IMR-90 (cell line): ENCODE results near the gene STRADA. TPM values are rescaled to one million over a fixed set of nuclear protein-coding genes. Genes with fewer than 3 reads are reported as not detected.

ENCODE experiments used
- ATAC-seq: fragments of 200-7000 bp; cut with Tn5 transposase; 2 replicates; pipeline ENCODE4 v1.9.1; 2020; ENCODE audit warnings: low read depth, mild to moderate bottlenecking, moderate library complexity
- BruUV-seq: library from RNA; stranded (reverse); fragments of 400-500 nt; replicated peaks from 2 replicates; lab custom pipeline; 2021; lab: Mats Ljungman, UMichigan
- CTCF ChIA-PET: fragments of 300-600 bp; formaldehyde crosslinking; extraction: SDS; loops from one replicate; lab custom pipeline; 2021; ENCODE audit warnings: antibody characterized with exemption; lab: Yijun Ruan, JAX
- POLR2A ChIA-PET: fragments of 300-600 bp; sonication (Branson Sonifier 250); formaldehyde crosslinking; loops from one replicate; lab custom pipeline; 2022; ENCODE audit warnings: antibody characterized with exemption; ENCODE audit not compliant: unreplicated experiment; lab: Charles Lee
- DNase-seq: peaks from one replicate; pipeline ENCODE4 v3.0.0; 2013
- H2AFZ ChIP-seq: replicated peaks from 2 replicates; pipeline ENCODE3; 2013; ENCODE audit warnings: low read length, mild to moderate bottlenecking; ENCODE audit not compliant: poor library complexity
- H2AK5ac ChIP-seq: 2 replicates; pipeline ENCODE4 v1.6.1; 2013; ENCODE audit warnings: low read depth, low read length, inconsistent platforms
- H2AK9ac ChIP-seq: replicated peaks from 2 replicates; pipeline ENCODE3; 2013; ENCODE audit warnings: mild to moderate bottlenecking, low read depth, low read length, moderate library complexity; ENCODE audit not compliant: poor library complexity
- H2BK120ac ChIP-seq: 2 replicates; pipeline ENCODE4 v1.6.1; 2013; ENCODE audit warnings: low read depth, low read length, inconsistent platforms
- H2BK15ac ChIP-seq: 3 replicates; pipeline ENCODE4 v1.6.1; 2013; ENCODE audit warnings: low read depth, low read length, inconsistent platforms
- H2BK20ac ChIP-seq: 2 replicates; pipeline ENCODE4 v1.6.1; 2013; ENCODE audit warnings: low read depth, mild to moderate bottlenecking, inconsistent platforms, low read length, moderate library complexity
- H2BK5ac ChIP-seq: 2 replicates; pipeline ENCODE4 v1.6.1; 2013; ENCODE audit warnings: mild to moderate bottlenecking, low read depth, low read length, inconsistent platforms; ENCODE audit not compliant: poor library complexity, severe bottlenecking
- H3K14ac ChIP-seq: replicated peaks from 2 replicates; pipeline ENCODE4 v1.6.1; 2013; ENCODE audit warnings: low read depth, low read length, inconsistent platforms
- H3K18ac ChIP-seq: 2 replicates; pipeline ENCODE4 v1.6.1; 2013; ENCODE audit warnings: low read depth, low read length, control low read depth
- H3K23ac ChIP-seq: 2 replicates; pipeline ENCODE4 v1.6.1; 2013; ENCODE audit warnings: low read depth, low read length, inconsistent platforms
- H3K27ac ChIP-seq: 2 replicates; pipeline ENCODE4 v1.5.1; 2013; ENCODE audit warnings: mild to moderate bottlenecking, control low read depth, low read length; ENCODE audit not compliant: insufficient read depth
- H3K27me3 ChIP-seq: 2 replicates; pipeline ENCODE4 v1.6.1; 2013; ENCODE audit warnings: low read length; ENCODE audit not compliant: control insufficient read depth, insufficient read depth
- H3K36me3 ChIP-seq: 2 replicates; pipeline ENCODE4 v1.6.1; 2013; ENCODE audit warnings: low read length, mixed read lengths; ENCODE audit not compliant: control insufficient read depth, insufficient read depth
- H3K4ac ChIP-seq: 2 replicates; pipeline ENCODE4 v1.6.1; 2013; ENCODE audit warnings: low read depth, low read length, inconsistent platforms
- H3K4me1 ChIP-seq: 2 replicates; pipeline ENCODE4 v1.6.1; 2013; ENCODE audit warnings: low read length, mixed read lengths; ENCODE audit not compliant: control insufficient read depth, insufficient read depth
- H3K4me2 ChIP-seq: 2 replicates; pipeline ENCODE4 v1.6.1; 2013; ENCODE audit warnings: low read depth, mild to moderate bottlenecking, control low read depth, low read length, moderate library complexity
- H3K4me3 ChIP-seq: 2 replicates; pipeline ENCODE4 v1.5.1; 2013; ENCODE audit warnings: low read depth, mild to moderate bottlenecking, control low read depth, low read length, moderate library complexity; ENCODE audit not compliant: insufficient read depth
- H3K56ac ChIP-seq: 2 replicates; pipeline ENCODE4 v1.6.1; 2013; ENCODE audit warnings: low read length, inconsistent platforms; ENCODE audit not compliant: insufficient read depth; ENCODE audit errors: extremely low read depth
- H3K79me1 ChIP-seq, 2 experiments: 2 replicates each; pipeline ENCODE4 v1.6.1; 2013; ENCODE audit warnings: low read length in 2 of 2, inconsistent platforms in 1 of 2, low read depth in 1 of 2
- H3K9ac ChIP-seq: 2 replicates; pipeline ENCODE4 v1.6.1; 2013; ENCODE audit warnings: low read depth, low read length, control low read depth
- H3K9me1 ChIP-seq: 2 replicates; pipeline ENCODE4 v1.6.1; 2013; ENCODE audit warnings: low read length, inconsistent platforms; ENCODE audit not compliant: insufficient read depth
- H3K9me3 ChIP-seq: 2 replicates; pipeline ENCODE4 v1.6.1; 2013; ENCODE audit warnings: low read length; ENCODE audit not compliant: control insufficient read depth, insufficient read depth
- H4K20me1 ChIP-seq: 2 replicates; pipeline ENCODE4 v1.6.1; 2013; ENCODE audit warnings: low read length, inconsistent platforms; ENCODE audit not compliant: insufficient read depth
- H4K5ac ChIP-seq: 2 replicates; pipeline ENCODE4 v1.6.1; 2013; ENCODE audit warnings: mild to moderate bottlenecking, low read depth, low read length, control low read depth
- H4K8ac ChIP-seq, 2 experiments: 2 replicates each; pipeline ENCODE4 v1.6.1; 2013; ENCODE audit warnings: low read depth in 2 of 2, low read length in 2 of 2, control low read depth in 1 of 2, inconsistent platforms in 1 of 2
- H4K91ac ChIP-seq: 2 replicates; pipeline ENCODE4 v1.6.1; 2013; ENCODE audit warnings: low read depth, low read length, inconsistent platforms; ENCODE audit not compliant: insufficient read depth
- BHLHE40 ChIP-seq: fragments of 150-350 bp; IDR thresholded peaks from 2 replicates; pipeline ENCODE4 v1.6.1; 2016; ENCODE audit warnings: mild to moderate bottlenecking, low read depth, low read length
- CEBPB ChIP-seq: IDR thresholded peaks from 2 replicates; pipeline ENCODE4 v1.6.1; 2012; ENCODE audit warnings: low read depth, low read length, improper control_type of control experiment
- CHD1 ChIP-seq: IDR thresholded peaks from 2 replicates; pipeline ENCODE4 v1.6.1; 2012; ENCODE audit warnings: low read depth, low read length, improper control_type of control experiment
- FOS ChIP-seq: fragments of 150-350 bp; IDR thresholded peaks from 2 replicates; pipeline ENCODE4 v1.6.1; 2016; ENCODE audit warnings: low read depth, low read length
- MAZ ChIP-seq: IDR thresholded peaks from 2 replicates; pipeline ENCODE4 v1.6.1; 2012; ENCODE audit warnings: low read depth, mild to moderate bottlenecking, low read length, improper control_type of control experiment, moderate library complexity, borderline replicate concordance
- MXI1 ChIP-seq: IDR thresholded peaks from 2 replicates; pipeline ENCODE4 v1.6.1; 2012; ENCODE audit warnings: low read depth, mild to moderate bottlenecking, low read length, moderate library complexity, borderline replicate concordance
- POLR2A ChIP-seq: IDR thresholded peaks from 2 replicates; pipeline ENCODE4 v1.6.1; 2012; ENCODE audit warnings: mild to moderate bottlenecking, low read depth, low read length
- RAD21 ChIP-seq: IDR thresholded peaks from 2 replicates; pipeline ENCODE4 v1.6.1; 2012; ENCODE audit warnings: low read length, improper control_type of control experiment
- RCOR1 ChIP-seq: IDR thresholded peaks from 2 replicates; pipeline ENCODE4 v1.6.1; 2012; ENCODE audit warnings: mild to moderate bottlenecking, low read length, improper control_type of control experiment; ENCODE audit not compliant: insufficient replicate concordance
- WGBS, 2 experiments: methylation state at CpG; one replicate each; pipeline versions ENCODE4 v1.1.5 to v1.1.7; 2013; ENCODE audit warnings: missing lambda C conversion rate in 2 of 2; ENCODE audit not compliant: insufficient read length in 1 of 2; ENCODE audit errors: extremely low coverage in 2 of 2; 5-methylcytosine and 5-hydroxymethylcytosine counted together
- dilution Hi-C: fragments of 300-500 bp; cut with HindIII; formaldehyde crosslinking; loops from one replicate; pipeline ENCODE4 v1.14.3; 2018; ENCODE audit warnings: low sequenced_read_pairs; ENCODE audit not compliant: unreplicated experiment
- in situ Hi-C: fragments of 300-500 bp; cut with MboI; formaldehyde crosslinking; loops from 3 replicates; pipeline ENCODE4 v1.14.3; 2019; ENCODE audit warnings: low sequenced_read_pairs, inconsistent platforms, mixed read lengths
- intact Hi-C: fragments of 100-400 bp; cut with micrococcal nuclease; formaldehyde crosslinking; loops from 2 replicates; pipeline ENCODE4 v1.10.0; 2022
- polyA plus RNA-seq, 3 experiments: library from polyadenylated mRNA; depleted of rRNA; stranded (reverse); fragments of >200 nt; gene quantifications; 2 replicates each; pipeline ENCODE4 v1.2.3, GENCODE V29; 2012; ENCODE audit warnings: low replicate concordance in 1 of 3
- total RNA-seq: library from RNA; depleted of rRNA; stranded (reverse); fragments of >200 nt; gene quantifications from 2 replicates; pipeline ENCODE4 v1.2.3, GENCODE V29; 2012
- TF ChIP-seq, protein P1 (sequence below): fragments of 150-350 bp; IDR thresholded peaks from 2 replicates; pipeline ENCODE4 v1.6.1; 2016; ENCODE audit warnings: low read depth, mild to moderate bottlenecking, low read length, moderate library complexity, borderline replicate concordance
- TF ChIP-seq, protein P2 (sequence below): fragments of 150-350 bp; IDR thresholded peaks from 2 replicates; pipeline ENCODE4 v1.6.1; 2017; ENCODE audit warnings: mild to moderate bottlenecking, antibody characterized with exemption, low read length, low read depth

The STRADA gene
- total and polyA plus RNA-seq, 2 of the 4 experiments (the other 2 are of a cell fraction), result 19.9 to 30.9 TPM

DNA sequence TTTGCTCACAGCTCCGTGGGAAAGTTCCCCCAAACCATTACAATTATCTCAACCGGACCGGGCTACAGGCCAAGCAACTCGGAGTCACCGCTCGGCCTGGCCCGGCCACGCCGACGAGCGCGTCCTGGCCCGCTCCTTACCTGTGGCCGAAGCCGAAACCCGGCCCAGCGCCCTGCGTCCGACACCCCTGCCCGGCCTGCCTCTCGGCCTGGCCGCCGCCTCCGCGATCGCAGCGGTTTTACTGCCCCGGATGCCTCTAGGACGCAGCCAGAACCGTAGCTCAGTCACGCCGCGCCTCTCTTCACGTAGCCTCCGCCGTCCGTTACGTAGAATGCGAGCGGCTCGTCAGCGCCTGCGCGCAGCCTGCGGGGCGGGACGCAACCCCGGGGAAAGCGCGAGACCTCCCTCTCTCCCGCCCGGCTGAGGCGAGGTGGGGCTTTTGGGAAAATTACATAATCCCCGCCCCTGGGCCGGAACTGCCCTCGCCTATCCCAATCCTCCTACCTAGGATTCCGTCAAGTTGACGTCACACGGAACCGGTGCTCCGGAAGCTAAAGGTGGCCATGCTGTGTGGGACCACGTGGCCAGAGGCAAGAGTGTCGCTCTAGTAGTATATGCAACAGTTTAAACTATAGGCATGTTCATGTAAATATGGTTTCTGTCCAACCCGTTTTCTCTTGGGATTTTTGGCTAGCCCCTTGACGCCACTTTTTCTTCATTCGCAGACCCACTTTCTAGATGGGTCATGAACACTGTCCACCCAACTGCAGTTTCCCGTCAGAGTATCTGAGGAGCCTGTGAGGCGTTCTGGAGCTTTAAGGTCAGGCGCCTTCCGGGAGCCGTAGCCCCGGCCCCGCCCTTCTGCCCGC is 31.9 kb upstream of the STRADA start, which contains the start of gene CCDC47:
Gene CCDC47, minus strand, starts transcription at position 326 of the 869 bp plus-strand sequence. CDS start 7,422 bp downstream, outside the sequence.
- Histone ChIP-seq H3K56ac (peak within 1 kb of the TSS; percentile 100), H4K20me1 (peaks cover 62% of the 10 kb centered on the region), H3K9me1 (peaks cover 2% of the 10 kb centered on the region), H3K36me3 (peaks cover 2% of the 10 kb centered on the region), H2BK20ac (peak within 1 kb of the TSS; percentile 38; the same call in 1 of the 2 replicates), H3K14ac (peak within 1 kb of the TSS; percentile 100), H4K91ac (peak within 1 kb of the TSS; percentile 100), H3K4me2 (peak within 1 kb of the TSS; percentile 98), H3K4me1 (0 out of 2 replicates have a peak, but pooled peaks cover 2% of the 10 kb centered on the region), H2AK5ac (peak within 1 kb of the TSS; percentile 90), H3K4ac (peak within 1 kb of the TSS; percentile 99), H2BK5ac (peak within 1 kb of the TSS; percentile 96), H4K5ac (peak within 1 kb of the TSS; percentile 92), H3K79me1 (peaks cover 0 to 36% of the 10 kb centered on the region in 2 experiments; a peak in 2 of 4 replicates), H3K9me3 (no peaks in the 10 kb centered on the region), H3K4me3 (peak within 1 kb of the TSS; percentile 100), H3K27me3 (no peaks in the 10 kb centered on the region), H2BK15ac (peak within 1 kb of the TSS; percentile 98; the same call in 2 of the 3 replicates), H4K8ac (peak within 1 kb of the TSS; percentile 95 to 98), H3K18ac (peak within 1 kb of the TSS; percentile 88), H3K9ac (peak within 1 kb of the TSS; percentile 99), H3K23ac (peak within 1 kb of the TSS; percentile 100), H3K27ac (peak within 1 kb of the TSS; percentile 94), H2AFZ (peak within 1 kb of the TSS; percentile 96), H2BK120ac (peak within 1 kb of the TSS; percentile 92), H2AK9ac (peak within 1 kb of the TSS; percentile 100)
- TF ChIP-seq CHD1 (peak; percentile 91), RAD21 (no peak), POLR2A (peak; percentile 96), CEBPB (peak; percentile 86), FOS (no peak), MXI1 (peak; percentile 99), MAZ (peak; percentile 76; the same call in 1 of the 2 replicates), RCOR1 (no peak), BHLHE40 (0 out of 2 replicates have a peak, but pooled peaks have one; percentile 1)
- TF ChIP-seq, protein P1, sequence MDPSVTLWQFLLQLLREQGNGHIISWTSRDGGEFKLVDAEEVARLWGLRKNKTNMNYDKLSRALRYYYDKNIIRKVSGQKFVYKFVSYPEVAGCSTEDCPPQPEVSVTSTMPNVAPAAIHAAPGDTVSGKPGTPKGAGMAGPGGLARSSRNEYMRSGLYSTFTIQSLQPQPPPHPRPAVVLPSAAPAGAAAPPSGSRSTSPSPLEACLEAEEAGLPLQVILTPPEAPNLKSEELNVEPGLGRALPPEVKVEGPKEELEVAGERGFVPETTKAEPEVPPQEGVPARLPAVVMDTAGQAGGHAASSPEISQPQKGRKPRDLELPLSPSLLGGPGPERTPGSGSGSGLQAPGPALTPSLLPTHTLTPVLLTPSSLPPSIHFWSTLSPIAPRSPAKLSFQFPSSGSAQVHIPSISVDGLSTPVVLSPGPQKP, result no peak
- TF ChIP-seq, protein P2, sequence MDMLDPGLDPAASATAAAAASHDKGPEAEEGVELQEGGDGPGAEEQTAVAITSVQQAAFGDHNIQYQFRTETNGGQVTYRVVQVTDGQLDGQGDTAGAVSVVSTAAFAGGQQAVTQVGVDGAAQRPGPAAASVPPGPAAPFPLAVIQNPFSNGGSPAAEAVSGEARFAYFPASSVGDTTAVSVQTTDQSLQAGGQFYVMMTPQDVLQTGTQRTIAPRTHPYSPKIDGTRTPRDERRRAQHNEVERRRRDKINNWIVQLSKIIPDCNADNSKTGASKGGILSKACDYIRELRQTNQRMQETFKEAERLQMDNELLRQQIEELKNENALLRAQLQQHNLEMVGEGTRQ, result peak; percentile 95
- ATAC-seq (peak; percentile 84), DNase-seq (peak; percentile 99)
- CTCF ChIA-PET, result interaction anchor here (1.1 kb wide), 1 partner anchor 9 kb away, joined by 4 read pairs; no protein-coding TSS in a partner anchor
- no TSS peak for BruUV-seq
- intact Hi-C loops (no loop called here), in situ Hi-C loops (no loop called here), dilution Hi-C loops (no loop called here)
- POLR2A ChIA-PET, result interaction anchor here (0.5 to 1.5 kb wide), 6 partner anchors 9 to 1861 kb away, joined by 3 to 8 read pairs (median 5); no protein-coding TSS in a partner anchor
- WGBS, 2 experiments, result 1% methylated on average over 29 of the region's 74 CpGs; no CpG with 5 or more reads in 1 of the 2 experiments
